Caco-2 (cell line): ENCODE results near the gene NUP93. TPM values are rescaled to one million over a fixed set of nuclear protein-coding genes. Genes with fewer than 3 reads are reported as not detected.

Experiments used
- Bru-seq: library from RNA; stranded (reverse); fragments of 400-500 nt; gene quantifications from one replicate; lab custom pipeline; 2021; lab: Mats Ljungman, UMichigan
- BruChase-seq, 2 experiments: library from RNA; stranded (reverse); fragments of 400-500 nt; gene quantifications; one replicate each; lab custom pipeline; 2021; lab: Mats Ljungman, UMichigan
- BruUV-seq: library from RNA; stranded (reverse); fragments of 400-500 nt; replicated peaks from 2 replicates; lab custom pipeline; 2021; lab: Mats Ljungman, UMichigan
- CTCF ChIA-PET: fragments of 300-600 bp; sonication (Branson Sonifier 250); formaldehyde crosslinking; loops from one replicate; lab custom pipeline; 2022; ENCODE audit warnings: antibody characterized with exemption; lab: Charles Lee
- POLR2A ChIA-PET: fragments of 300-600 bp; sonication (Branson Sonifier 250); formaldehyde crosslinking; loops from one replicate; lab custom pipeline; 2022; ENCODE audit warnings: antibody characterized with exemption; lab: Charles Lee
- DNase-seq, 2 experiments: peaks; one replicate each; pipeline versions ENCODE4 v3.0.0 to v3.0.0-alpha.2; 2020 to 2022
- H3K27me3 ChIP-seq: replicated peaks from 2 replicates; pipeline ENCODE4 v1.6.0; 2011; ENCODE audit warnings: low read length; ENCODE audit not compliant: control insufficient read depth, insufficient read depth
- H3K36me3 ChIP-seq: 2 replicates; pipeline ENCODE4 v1.5.1; 2011; ENCODE audit warnings: low read length; ENCODE audit not compliant: control insufficient read depth, insufficient read depth
- H3K4me1 ChIP-seq: fragments of 250-450 bp; sonication (Bioruptor Pico); 2 replicates; pipeline ENCODE4 v1.5.1; 2020; ENCODE audit warnings: mild to moderate bottlenecking
- H3K4me3 ChIP-seq: 2 replicates; pipeline ENCODE4 v1.5.1; 2011; ENCODE audit warnings: low read depth, mild to moderate bottlenecking, control low read depth, low read length
- H3K9me3 ChIP-seq: fragments of 250-450 bp; sonication (Bioruptor Pico); 2 replicates; pipeline ENCODE4 v1.5.1; 2020; ENCODE audit warnings: mild to moderate bottlenecking, moderate library complexity
- H3K27ac Mint-ChIP-seq: one replicate; pipeline ENCODE4 v1.8.0; 2022; ENCODE audit warnings: mixed read lengths; ENCODE audit not compliant: unreplicated experiment
- H3K27me3 Mint-ChIP-seq: one replicate; pipeline ENCODE4 v1.8.0; 2022; ENCODE audit warnings: mixed read lengths; ENCODE audit not compliant: insufficient read depth, unreplicated experiment
- H3K36me3 Mint-ChIP-seq: one replicate; pipeline ENCODE4 v1.8.0; 2022; ENCODE audit warnings: mild to moderate bottlenecking, mixed read lengths; ENCODE audit not compliant: insufficient read depth, unreplicated experiment
- H3K4me1 Mint-ChIP-seq: one replicate; pipeline ENCODE4 v1.8.0; 2022; ENCODE audit warnings: low read depth, mixed read lengths; ENCODE audit not compliant: unreplicated experiment
- H3K4me3 Mint-ChIP-seq: one replicate; pipeline ENCODE4 v1.8.0; 2022; ENCODE audit warnings: mild to moderate bottlenecking, moderate library complexity, mixed read lengths; ENCODE audit not compliant: unreplicated experiment
- H3K9me3 Mint-ChIP-seq: one replicate; pipeline ENCODE4 v1.8.0; 2022; ENCODE audit warnings: mixed read lengths; ENCODE audit not compliant: unreplicated experiment
- CTCF ChIP-seq, 2 experiments: fragments of 200-600 bp in 1 of 2; IDR thresholded peaks; 1 replicate in 1 of 2; 2 replicates in 1 of 2; pipeline versions ENCODE4 v1.5.1 to v1.8.0; 2011 to 2022; ENCODE audit warnings: antibody characterized with exemption in 1 of 2, control low read depth in 1 of 2, inconsistent platforms in 1 of 2, low read depth in 1 of 2, low read length in 1 of 2, mild to moderate bottlenecking in 1 of 2, moderate library complexity in 1 of 2; ENCODE audit not compliant: insufficient read depth in 1 of 2, severe bottlenecking in 1 of 2, unreplicated experiment in 1 of 2
- intact Hi-C: fragments of 100-400 bp; cut with micrococcal nuclease; formaldehyde crosslinking; loops from one replicate; pipeline ENCODE4 v1.10.0; 2022; ENCODE audit not compliant: unreplicated experiment
- long read RNA-seq: library from polyadenylated mRNA; stranded (forward); transcript quantifications from one replicate; pipeline ENCODE4 v2.0.0, GENCODE V29; 2022
- total RNA-seq: library from RNA; stranded (reverse); gene quantifications from 2 replicates; pipeline ENCODE4 v1.2.3, GENCODE V29; 2022

Gene NUP93
- total RNA-seq (148 and 149 TPM in 2 replicates), Bru-seq, nascent RNA (percentile 83 among the genes with signal in this experiment), BruChase-seq, experiment 1, labeled RNA remaining after a 2-hour chase (percentile 72 among the genes with signal in this experiment), BruChase-seq, experiment 2, labeled RNA remaining after a 6-hour chase (percentile 77 among the genes with signal in this experiment)
- long read RNA-seq, transcript NUP93-201 (22 exons, 2,741 nt): major isoform, 301 of 561 reads
- long read RNA-seq, partial matches to known transcripts: 216 of 561 reads
- long read RNA-seq, other reads (novel, unspliced or antisense): 44 of 561 reads

GRCh38 chr16:56729735-56730662 lies at the start of gene NUP93:
Gene NUP93, plus strand, starts transcription at chr16:56730129. Its CDS starts 18,119 bp downstream, at chr16:56748248.
- Mint-ChIP-seq H3K4me3 (no peak within 1 kb of the TSS), H3K4me1 (peaks cover 10% of the 10 kb centered on the region), H3K36me3 (no peaks in the 10 kb centered on the region), H3K27me3 (no peaks in the 10 kb centered on the region), H3K27ac (peak within 1 kb of the TSS; percentile 65), H3K9me3 (no peaks in the 10 kb centered on the region)
- Histone ChIP-seq H3K4me3 (peak within 1 kb of the TSS; percentile 82), H3K4me1 (peaks cover 6% of the 10 kb centered on the region; the same call in 1 of the 2 replicates), H3K9me3 (no peaks in the 10 kb centered on the region), H3K27me3 (no peaks in the 10 kb centered on the region), H3K36me3 (no peaks in the 10 kb centered on the region)
- BruUV-seq: no TSS peak
- ChIA-PET POLR2A (no interaction called here), CTCF (no interaction called here)
- peak; percentile 94 to 96 for DNase-seq
- TF ChIP-seq CTCF (IDR thresholded peaks at IDR 0.05; ENCODE audit: insufficient read depth in 1 of 2, low read depth in 1 of 2, low read length in 1 of 2, severe bottlenecking in 1 of 2, unreplicated experiment in 1 of 2): no peak
- intact Hi-C loops: loop anchor here (1.0 to 10.0 kb wide), 2 partner anchors 59 to 225 kb away; no protein-coding TSS in a partner anchor

GRCh38 chr16:56681939-56682702 lies 47.8 kb upstream of the NUP93 start, which contains the start of gene MT1X:
Gene MT1X, plus strand, starts transcription at chr16:56682470. Its CDS starts 71 bp downstream, at chr16:56682541.
- peaks cover 7% of the 10 kb centered on the region for H3K27me3 Mint-ChIP-seq
- H3K36me3 Mint-ChIP-seq: no peaks in the 10 kb centered on the region
- Histone ChIP-seq H3K27me3 (no peaks in the 10 kb centered on the region), H3K9me3 (peaks cover 8% of the 10 kb centered on the region), H3K36me3 (no peaks in the 10 kb centered on the region), H3K4me1 (peaks cover 8% of the 10 kb centered on the region; the same call in 1 of the 2 replicates), H3K4me3 (peak within 1 kb of the TSS; percentile 65)
- POLR2A ChIA-PET: interaction anchor here (0.9 kb wide), 1 partner anchor 25 kb away, joined by 3 read pairs; no protein-coding TSS in a partner anchor
- peak within 1 kb of the TSS; percentile 39 for H3K27ac Mint-ChIP-seq
- CTCF ChIA-PET: interaction anchor here (0.6 to 2.3 kb wide), 2 partner anchors 20 to 168 kb away, joined by 3 to 11 read pairs; no protein-coding TSS in a partner anchor
- intact Hi-C loops: loop anchor here (1.0 kb wide), 1 partner anchor 9 kb away; no protein-coding TSS in a partner anchor
- H3K4me3 Mint-ChIP-seq: peak within 1 kb of the TSS; percentile 95
- peaks cover 11% of the 10 kb centered on the region for H3K9me3 Mint-ChIP-seq
- TF ChIP-seq CTCF (IDR thresholded peaks at IDR 0.05; ENCODE audit: insufficient read depth in 1 of 2, low read depth in 1 of 2, low read length in 1 of 2, severe bottlenecking in 1 of 2, unreplicated experiment in 1 of 2): no peak
- H3K4me1 Mint-ChIP-seq: no peaks in the 10 kb centered on the region
- DNase-seq: peak; percentile 81 to 88
- BruUV-seq: no TSS peak
